Measurements from ENCODE around the gene MROH9. TPM values are rescaled to one million over a fixed set of nuclear protein-coding genes. Genes with fewer than 3 reads are reported as not detected.

MROH9 gene
- total RNA-seq, 1 experiment from 2014 or later, result not detected

DNA sequence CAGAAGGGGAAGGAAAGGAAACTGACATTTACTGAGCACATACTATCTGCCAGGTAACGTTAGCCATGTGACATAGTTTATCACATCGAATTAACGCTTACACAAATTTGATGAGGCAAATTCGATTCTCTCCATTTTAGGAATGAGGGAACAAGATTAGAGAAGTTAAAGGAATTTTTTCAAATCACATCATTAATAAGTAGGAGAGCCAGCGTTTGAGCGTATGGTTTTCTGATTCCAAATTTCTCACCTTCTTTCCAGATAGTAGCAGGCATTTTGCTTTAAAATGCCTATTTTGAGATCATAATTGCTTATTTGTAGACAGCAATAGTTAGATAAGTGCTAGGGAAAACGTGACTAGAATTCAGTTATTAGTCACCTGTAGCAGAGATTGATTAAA is 174.6 kb downstream of the MROH9 start:
- Histone ChIP-seq H3K23me2 (ENCODE audit: insufficient read length, low read depth, low read length, poor library complexity, severe bottlenecking) (no peaks in the 10 kb centered on the region), H3K14ac (ENCODE audit: insufficient read depth, low read length) (no peak overlapping the region), H3K27me3 (ENCODE audit: insufficient read depth, low read length) (no peaks in the 10 kb centered on the region), H3K23ac (ENCODE audit: insufficient read length, low read depth, low read length) (no peak overlapping the region), H3K9me3 (ENCODE audit: control insufficient read depth, low read depth, low read length) (no peaks in the 10 kb centered on the region), H3K79me2 (ENCODE audit: insufficient read depth, low read length) (no peaks in the 10 kb centered on the region), H3K18ac (ENCODE audit: insufficient read length, low read depth, low read length) (no peak overlapping the region), H3K56ac (ENCODE audit: insufficient read length, low read depth, low read length) (no peak overlapping the region), H4K20me1 (ENCODE audit: control insufficient read depth, insufficient read depth, insufficient read length) (no peaks in the 10 kb centered on the region), H2BK20ac (ENCODE audit: low read depth, low read length, poor library complexity, severe bottlenecking) (no peak overlapping the region), H2AFZ (ENCODE audit: low read length) (no peak overlapping the region), H2AK5ac (ENCODE audit: insufficient read length, low read length) (no peak overlapping the region), H2BK5ac (ENCODE audit: insufficient read length, low read length) (no peak overlapping the region), H3K27ac (ENCODE audit: insufficient read length, low read depth, low read length) (no peak overlapping the region), H3K4me2 (ENCODE audit: insufficient read depth, insufficient read length, low read length) (no peak overlapping the region), H3T11ph (ENCODE audit: low read length) (no peak overlapping the region), H2BK12ac (ENCODE audit: insufficient read length, low read depth, low read length) (no peak overlapping the region), H4K5ac (ENCODE audit: insufficient read length, low read depth, low read length) (no peak overlapping the region), H3K79me1 (ENCODE audit: insufficient read depth, low read depth, low read length, poor library complexity, severe bottlenecking) (no peaks in the 10 kb centered on the region), H3K9ac (ENCODE audit: extremely low read depth, insufficient read length, low read length) (no peak overlapping the region), H2BK120ac (ENCODE audit: low read depth, low read length, poor library complexity, severe bottlenecking) (no peak overlapping the region), H4K91ac (ENCODE audit: insufficient read length, low read depth, low read length) (no peak overlapping the region), H2BK15ac (ENCODE audit: low read depth, low read length) (no peak overlapping the region), H3K4ac (ENCODE audit: low read depth, low read length) (no peak overlapping the region), H4K8ac (replicated peaks; ENCODE audit: insufficient read length, low read depth, low read length) (no peak overlapping the region), H3K4me1 (ENCODE audit: insufficient read depth, low read length) (no peaks in the 10 kb centered on the region; the same call in 1 of the 2 replicates)
- H3K27ac Mint-ChIP-seq, result no peak overlapping the region
- peaks cover 10 to 12% of the 10 kb centered on the region in 2 experiments for H3K4me1 Mint-ChIP-seq
- H3K36me3 Mint-ChIP-seq (ENCODE audit: insufficient read depth in 1 of 3, low read depth in 3 of 3), result no peaks in the 10 kb centered on the region
- H3K9me3 Mint-ChIP-seq, result no peaks in the 10 kb centered on the region
- no peak for DNase-seq
- H3K27me3 Mint-ChIP-seq (ENCODE audit: low read depth), result no peaks in the 10 kb centered on the region
- no peak overlapping the region for H3K4me3 Mint-ChIP-seq
- WGBS (ENCODE audit: extremely low coverage, insufficient read length, low lambda C conversion rate), result no CpG with 5 or more reads among the region's 7 CpGs
- TF ChIP-seq, protein P1, sequence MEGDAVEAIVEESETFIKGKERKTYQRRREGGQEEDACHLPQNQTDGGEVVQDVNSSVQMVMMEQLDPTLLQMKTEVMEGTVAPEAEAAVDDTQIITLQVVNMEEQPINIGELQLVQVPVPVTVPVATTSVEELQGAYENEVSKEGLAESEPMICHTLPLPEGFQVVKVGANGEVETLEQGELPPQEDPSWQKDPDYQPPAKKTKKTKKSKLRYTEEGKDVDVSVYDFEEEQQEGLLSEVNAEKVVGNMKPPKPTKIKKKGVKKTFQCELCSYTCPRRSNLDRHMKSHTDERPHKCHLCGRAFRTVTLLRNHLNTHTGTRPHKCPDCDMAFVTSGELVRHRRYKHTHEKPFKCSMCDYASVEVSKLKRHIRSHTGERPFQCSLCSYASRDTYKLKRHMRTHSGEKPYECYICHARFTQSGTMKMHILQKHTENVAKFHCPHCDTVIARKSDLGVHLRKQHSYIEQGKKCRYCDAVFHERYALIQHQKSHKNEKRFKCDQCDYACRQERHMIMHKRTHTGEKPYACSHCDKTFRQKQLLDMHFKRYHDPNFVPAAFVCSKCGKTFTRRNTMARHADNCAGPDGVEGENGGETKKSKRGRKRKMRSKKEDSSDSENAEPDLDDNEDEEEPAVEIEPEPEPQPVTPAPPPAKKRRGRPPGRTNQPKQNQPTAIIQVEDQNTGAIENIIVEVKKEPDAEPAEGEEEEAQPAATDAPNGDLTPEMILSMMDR (conservative IDR thresholded peaks at IDR 0.05), result no peak
